Measurements from ENCODE around the gene TUSC2.
A peak's percentile ranks its signal among the peaks of the same experiment; 100 is the strongest.
"Not testable (repeated sequence)": the region's sequence is repeated elsewhere in the genome, so short reads cannot be mapped to it uniquely, and the experiment has no call there.

Gene TUSC2

GRCh38 chr3:50294492-50295403, 33.3 kb downstream of the TUSC2 start:
- no peak for DNase-seq (ENCODE audit: low read depth in 2 of 2)

GRCh38 chr3:50294089-50294488, 33.9 kb downstream of the TUSC2 start:
- DNase-seq (ENCODE audit: low read depth in 2 of 2) = no peak

- no peak for DNase-seq (ENCODE audit: low read depth in 2 of 2)
Observed at GRCh38 chr3:50293079-50293801, 34.8 kb downstream of the TUSC2 start.

- DNase-seq (ENCODE audit: low read depth in 2 of 2) = peak; percentile 92
Observed at GRCh38 chr3:50292159-50293078, 35.6 kb downstream of the TUSC2 start, which contains the start of gene IFRD2. Gene IFRD2, minus strand, starts transcription at chr3:50292429. Its CDS starts 155 bp downstream, at chr3:50292274.

- DNase-seq (ENCODE audit: low read depth in 2 of 2) = no peak
Observed at GRCh38 chr3:50290161-50290641, 37.8 kb downstream of the TUSC2 start.

DNA sequence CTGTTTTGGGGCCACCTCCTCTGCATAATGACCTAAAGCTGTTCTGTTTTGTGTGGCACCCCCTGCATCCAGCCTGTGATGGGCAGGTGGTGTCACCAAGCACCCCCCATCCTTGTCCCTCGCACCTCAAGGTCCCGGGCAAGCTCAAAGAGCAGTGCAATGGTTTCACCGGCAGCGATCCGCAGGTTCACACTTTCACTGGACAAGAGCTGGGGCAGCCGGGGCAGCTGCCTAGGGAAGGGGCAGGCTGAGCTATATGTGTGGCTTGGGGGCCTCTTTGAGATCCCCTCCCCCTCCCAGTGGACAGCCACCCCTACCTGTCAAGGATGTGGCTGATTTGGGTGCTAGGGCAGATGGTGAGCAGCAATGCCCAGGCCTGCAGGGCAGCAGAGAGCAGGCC, 38.9 kb downstream of the TUSC2 start:
- DNase-seq (ENCODE audit: low read depth in 2 of 2) = no peak

DNA sequence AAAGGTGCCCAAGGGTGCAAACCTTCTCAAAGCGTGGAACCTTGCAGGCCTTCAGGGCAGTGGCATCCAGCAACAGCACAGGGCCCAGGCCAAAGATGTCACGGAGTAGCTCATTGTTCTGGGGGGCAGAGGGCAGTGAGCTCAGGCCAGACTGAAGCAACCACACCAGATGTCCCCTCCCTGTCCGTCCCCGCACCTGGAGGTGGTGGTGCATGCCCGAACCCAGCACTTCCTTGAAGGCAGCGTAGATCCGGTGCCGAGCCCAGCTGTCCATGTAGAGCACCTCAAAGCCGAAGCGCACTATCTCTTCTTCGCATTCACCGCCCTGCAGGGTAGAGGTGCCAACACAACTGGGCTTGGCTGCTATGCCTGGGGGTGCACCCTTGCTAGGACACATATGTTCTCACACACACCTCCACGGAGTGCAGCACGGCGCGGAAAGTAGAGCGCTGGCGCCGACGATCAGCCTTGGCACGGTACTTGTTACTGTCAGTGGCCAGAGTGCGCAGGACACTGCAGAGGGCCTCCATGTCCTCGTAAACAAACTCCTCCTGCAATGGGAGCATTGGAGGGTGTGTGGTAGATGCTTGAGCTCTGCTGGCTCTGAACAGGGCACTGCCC, 39.5 kb downstream of the TUSC2 start:
- DNase-seq (ENCODE audit: low read depth in 2 of 2) = no peak

DNA sequence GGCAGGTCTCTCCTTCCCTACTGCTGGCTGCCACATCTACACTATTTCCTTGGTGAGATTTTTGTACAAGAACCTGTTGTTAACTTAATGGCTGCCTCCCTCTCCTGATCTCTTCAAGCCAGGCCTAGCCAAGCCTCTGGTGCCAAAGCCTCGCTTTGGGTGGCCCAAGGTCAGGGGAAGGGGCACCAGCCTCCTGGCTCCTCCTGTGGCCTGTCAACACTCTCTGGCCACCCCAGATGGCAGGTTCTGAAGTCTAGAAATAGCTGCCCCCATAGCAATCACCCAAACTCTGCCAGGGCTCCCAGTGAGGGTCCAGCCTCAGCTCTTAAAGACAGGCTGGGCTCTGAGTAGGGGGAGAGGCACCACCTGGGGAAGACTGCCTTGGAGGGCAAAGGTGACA, 40.8 kb downstream of the TUSC2 start:
- no peak for DNase-seq (ENCODE audit: low read depth in 2 of 2)

DNA sequence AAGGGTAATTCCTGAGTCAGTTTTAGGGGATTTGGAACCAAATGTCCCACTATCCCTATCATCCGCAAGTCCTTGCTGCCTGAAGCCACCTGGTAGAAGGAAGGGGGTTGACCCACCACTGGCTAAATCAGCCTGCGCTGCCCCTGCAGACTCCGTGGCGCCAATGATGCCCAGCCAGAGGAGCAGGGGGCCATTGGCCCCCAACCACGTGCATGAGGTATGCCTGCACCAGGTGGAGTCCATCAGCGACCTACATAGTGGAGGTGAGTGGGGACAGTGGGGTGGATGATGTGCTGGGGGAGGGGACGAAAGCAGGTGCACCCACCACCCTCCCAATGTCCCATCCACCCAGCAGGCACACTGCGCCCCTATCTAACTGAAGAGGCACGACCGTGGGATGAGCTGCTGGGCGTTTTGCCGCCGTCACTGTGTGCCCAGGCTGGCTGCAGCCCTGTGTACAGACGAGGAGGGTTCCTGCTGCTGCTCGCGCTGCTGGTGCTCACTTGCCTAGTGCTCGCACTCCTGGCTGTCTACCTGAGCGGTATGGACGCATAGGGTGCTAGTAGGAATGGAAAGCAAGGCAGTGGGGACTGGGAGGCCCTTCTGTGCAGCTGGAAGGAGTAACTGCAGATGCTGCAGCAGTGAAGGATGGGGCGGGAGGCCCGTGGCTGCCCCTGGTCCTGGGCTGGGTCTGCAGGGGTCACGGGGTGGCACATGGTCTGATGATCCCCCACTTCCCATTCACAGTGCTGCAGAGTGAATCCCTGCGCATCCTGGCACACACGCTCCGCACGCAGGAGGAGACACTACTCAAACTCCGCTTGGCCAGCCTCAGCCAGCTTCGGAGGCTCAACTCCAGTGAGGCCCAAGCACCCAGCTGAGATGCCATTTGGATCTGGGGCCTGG, 41.4 kb downstream of the TUSC2 start:
- DNase-seq (ENCODE audit: low read depth in 2 of 2) = no peak

DNA sequence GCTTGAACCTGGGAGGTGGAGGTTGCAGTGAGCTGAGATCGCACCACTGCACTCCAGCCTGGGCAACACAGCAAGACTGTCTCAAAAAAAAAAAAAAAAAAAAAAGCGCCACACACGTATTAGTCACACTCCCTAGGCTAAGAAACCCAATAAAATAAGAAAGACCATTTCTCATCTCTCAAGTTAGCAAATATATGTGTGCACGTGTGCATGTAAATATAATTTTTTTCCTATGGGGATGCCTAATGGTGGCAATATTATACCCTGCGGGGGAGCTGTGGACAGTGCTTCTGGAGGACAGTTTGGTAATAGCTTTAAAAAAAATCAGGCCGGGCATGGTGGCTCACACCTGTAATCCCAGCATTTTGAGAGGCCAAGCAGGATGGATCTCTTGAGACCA, 43.9 kb downstream of the TUSC2 start:
- DNase-seq (ENCODE audit: low read depth in 2 of 2) = not testable (repeated sequence)

DNA sequence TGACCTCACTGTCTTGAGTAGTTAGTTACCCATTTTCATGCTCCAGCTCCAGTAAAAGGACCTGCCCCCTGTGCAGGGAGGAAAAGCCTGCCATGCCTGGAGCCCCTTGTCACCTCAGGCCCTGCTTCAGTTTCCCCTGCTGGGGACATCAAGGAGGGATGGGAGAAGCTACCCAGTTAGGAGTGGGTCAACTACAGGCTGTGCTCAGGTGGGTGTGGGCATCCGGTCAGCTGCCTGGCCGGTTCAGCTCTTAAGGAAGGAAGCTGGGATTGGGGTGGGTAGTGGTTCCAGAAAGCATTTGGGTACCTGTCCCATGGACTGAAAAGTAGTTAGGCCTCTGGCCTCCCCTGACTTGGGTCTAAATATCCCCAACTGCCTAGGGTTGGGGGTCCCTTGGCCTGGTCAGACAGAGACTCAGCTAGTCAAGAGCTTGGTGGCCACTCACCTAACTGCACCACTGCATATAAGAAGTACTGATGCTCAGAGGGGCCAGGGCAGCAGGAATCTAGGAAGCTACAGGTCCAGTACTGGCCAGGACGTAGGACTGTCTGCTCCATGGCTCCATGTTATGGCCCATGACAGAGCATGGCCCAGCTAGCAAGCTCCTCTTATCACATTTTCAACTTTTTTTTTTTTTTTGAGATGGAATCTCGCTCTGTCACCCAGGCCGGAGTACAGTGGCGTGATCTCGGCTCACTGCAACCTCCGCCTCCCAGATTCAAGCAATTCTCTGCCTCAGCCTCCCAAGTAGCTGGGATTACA, 48.6 kb downstream of the TUSC2 start:
- DNase-seq (ENCODE audit: low read depth in 2 of 2) = no peak

DNA sequence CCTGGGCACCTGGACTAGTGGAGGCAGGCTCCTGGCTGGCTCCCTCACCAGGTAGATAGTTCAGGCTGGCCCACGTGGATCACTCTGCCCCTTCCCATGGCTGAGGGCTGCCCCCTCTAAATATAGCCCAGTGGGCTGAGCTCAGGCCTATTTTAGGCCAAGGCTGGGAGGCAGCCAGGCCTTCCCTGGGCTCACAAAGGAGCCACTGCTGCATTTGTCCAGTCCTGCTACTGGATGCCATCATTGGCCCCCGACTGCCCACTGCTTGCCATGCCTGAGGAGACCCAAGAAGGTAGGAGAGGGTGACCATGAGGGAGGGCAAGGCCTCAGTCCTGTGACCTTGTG, 49.2 kb downstream of the TUSC2 start, which contains the start of gene LSMEM2:
Gene LSMEM2 (plus strand): TSS at position 208 of the 345 bp plus-strand sequence. CDS start 27 bp downstream, at position 235.
- DNase-seq (ENCODE audit: low read depth in 2 of 2) = no peak

GRCh38 chr3:50278123-50278879, 49.7 kb downstream of the TUSC2 start:
- DNase-seq (ENCODE audit: low read depth in 2 of 2) = no peak

DNA sequence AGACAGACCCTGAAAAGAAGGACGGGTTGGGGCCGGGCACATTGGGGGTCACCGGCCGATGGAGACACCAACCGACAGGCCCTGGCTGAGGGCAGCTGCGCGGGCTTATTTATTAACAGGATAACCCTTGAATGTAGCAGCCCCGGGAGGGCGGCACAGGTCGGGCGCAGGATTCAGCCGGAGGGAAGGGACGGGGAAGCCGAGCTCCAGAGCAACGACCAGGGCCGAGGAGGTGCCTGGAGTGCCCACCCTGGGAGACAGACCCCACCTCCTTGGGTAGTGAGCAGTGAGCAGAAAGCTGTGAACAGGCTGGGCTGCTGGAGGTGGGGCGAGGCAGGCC, 51.3 kb downstream of the TUSC2 start:
- DNase-seq (ENCODE audit: low read depth in 2 of 2) = no peak

DNA sequence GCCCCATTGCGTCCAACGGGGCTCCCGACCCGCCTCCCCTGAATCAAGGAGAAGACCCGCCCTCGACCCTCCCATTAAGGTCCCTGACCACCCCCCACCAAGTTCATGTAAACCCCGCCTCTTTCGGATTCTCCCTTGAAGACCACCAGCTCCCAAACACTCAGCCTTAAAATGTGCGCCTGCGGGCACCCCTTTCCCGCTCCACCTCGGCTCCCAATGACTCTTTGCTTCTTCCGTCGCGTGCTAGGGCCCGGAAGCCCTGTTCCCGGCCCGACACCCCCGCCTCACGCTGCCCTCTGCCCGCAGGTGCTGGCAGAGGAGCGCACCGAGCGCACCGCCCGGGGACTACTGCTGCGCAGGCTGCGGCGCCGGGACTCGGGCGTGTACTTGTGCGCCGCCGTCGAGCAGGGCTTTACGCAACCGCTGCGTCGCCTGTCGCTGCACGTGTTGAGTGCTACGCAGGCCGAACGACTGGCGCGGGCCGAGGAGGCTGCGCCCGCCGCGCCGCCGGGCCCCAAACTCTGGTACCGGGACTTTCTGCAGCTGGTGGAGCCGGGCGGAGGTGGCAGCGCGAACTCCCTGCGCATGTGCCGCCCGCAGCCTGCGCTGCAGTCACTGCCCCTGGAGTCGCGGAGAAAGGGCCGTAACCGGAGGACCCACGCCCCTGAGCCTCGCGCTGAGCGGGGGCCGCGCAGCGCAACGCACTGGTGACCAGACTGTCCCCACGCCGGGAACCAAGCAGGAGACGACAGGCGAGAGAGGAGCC, 51.8 kb downstream of the TUSC2 start:
- DNase-seq (ENCODE audit: low read depth in 2 of 2) = no peak

DNA sequence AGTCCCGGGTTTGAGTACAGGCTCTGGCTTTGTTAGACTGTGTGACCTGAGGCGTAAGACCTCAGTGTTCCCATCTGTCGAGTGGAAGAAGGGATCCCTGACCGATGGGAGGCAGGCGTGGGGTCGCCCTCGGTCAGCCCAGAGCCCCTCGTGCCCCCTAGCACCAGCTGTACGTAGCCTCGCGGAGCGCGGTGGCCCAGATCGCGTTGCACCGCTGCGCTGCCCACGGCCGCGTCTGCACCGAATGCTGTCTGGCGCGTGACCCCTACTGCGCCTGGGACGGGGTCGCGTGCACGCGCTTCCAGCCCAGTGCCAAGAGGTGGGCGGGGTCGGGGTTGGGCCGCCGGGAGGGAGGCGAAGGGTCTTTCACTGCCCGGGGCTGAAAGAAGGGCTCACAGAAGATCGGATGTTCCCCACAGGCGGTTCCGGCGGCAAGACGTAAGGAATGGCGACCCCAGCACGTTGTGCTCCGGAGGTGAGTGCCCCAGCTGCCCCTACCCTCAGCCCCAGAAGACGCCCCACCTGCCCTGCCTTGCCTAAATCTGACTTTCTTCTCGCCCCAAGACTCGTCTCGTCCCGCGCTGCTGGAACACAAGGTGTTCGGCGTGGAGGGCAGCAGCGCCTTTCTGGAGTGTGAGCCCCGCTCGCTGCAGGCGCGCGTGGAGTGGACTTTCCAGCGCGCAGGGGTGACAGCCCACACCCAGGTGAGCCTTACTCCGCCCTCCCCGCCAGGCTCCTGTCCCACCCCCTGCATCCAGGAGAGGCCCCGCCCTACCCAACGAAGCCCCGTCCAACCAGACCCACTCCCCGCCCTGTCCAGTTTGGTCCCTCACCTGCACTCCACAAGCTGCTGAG, 52.7 kb downstream of the TUSC2 start:
- no peak for DNase-seq (ENCODE audit: low read depth in 2 of 2)

Measured in stimulated activated CD8-positive, alpha-beta memory T cell treated with anti-CD3 and anti-CD28 coated beads, Interleukin-15, amount 100 ng/mL, for 4 hours (primary cell).